Suprapubic skin (tissue), 3 donors: ENCODE measurements around the gene ZNF592.

Experiments used
- CTCF ChIP-seq, 2 donors: fragments of 200-600 bp in 1 of 2; fragments of 450-650 bp in 1 of 2; sonication (generic) in 1 of 2; IDR thresholded peaks; one replicate each; pipeline ENCODE4 v1.5.1; 2016 to 2019; ENCODE audit warnings: antibody characterized with exemption in 2 of 2, mild to moderate bottlenecking in 1 of 2, moderate library complexity in 1 of 2
- POLR2A ChIP-seq, 2 donors: fragments of 450-650 bp; IDR thresholded peaks; one replicate each; pipeline ENCODE4 v1.6.1; 2017; ENCODE audit warnings: antibody characterized with exemption in 2 of 2, mild to moderate bottlenecking in 2 of 2, moderate library complexity in 2 of 2

GRCh38 chr15:84819291-84819768 lies 70.9 kb downstream of the ZNF592 start:
- TF ChIP-seq CTCF (IDR thresholded peaks at IDR 0.05) (no peak), POLR2A (IDR thresholded peaks at IDR 0.05) (no peak)
